Natural killer cell (primary cell): ENCODE results near the gene ARHGAP32. TPM values are rescaled to one million over a fixed set of nuclear protein-coding genes. Genes with fewer than 3 reads are reported as not detected.

Experiments used
- ATAC-seq, 3 donors: fragments of 150-1000 bp in 2 of 3; fragments of 200-7000 bp in 1 of 3; cut with Tn5 transposase; 1 replicate in 1 of 3; 2 replicates in 2 of 3; pipeline ENCODE4 v1.10.0; 2021; ENCODE audit warnings: mild to moderate bottlenecking in 2 of 3, moderate library complexity in 2 of 3
- DNase-seq, 2 donors: peaks; one replicate each; pipeline versions ENCODE4 v3.0.0 to v3.0.0-alpha.2; 2013 to 2021; ENCODE audit warnings: mixed read lengths in 1 of 2
- H3K27ac ChIP-seq: one replicate; pipeline ENCODE4 v1.5.1; 2013; ENCODE audit warnings: mild to moderate bottlenecking, low read length
- H3K27me3 ChIP-seq: one replicate; pipeline ENCODE4 v1.6.1; 2013; ENCODE audit warnings: low read length; ENCODE audit not compliant: control insufficient read depth, insufficient read depth
- H3K36me3 ChIP-seq: one replicate; pipeline ENCODE4 v1.6.1; 2013; ENCODE audit warnings: low read length; ENCODE audit not compliant: control insufficient read depth, insufficient read depth
- H3K4me1 ChIP-seq: one replicate; pipeline ENCODE4 v1.6.1; 2013; ENCODE audit warnings: low read length; ENCODE audit not compliant: control insufficient read depth, insufficient read depth
- H3K4me3 ChIP-seq: one replicate; pipeline ENCODE4 v1.5.1; 2013; ENCODE audit warnings: low read length
- H3K9me3 ChIP-seq: one replicate; pipeline ENCODE4 v1.6.1; 2013; ENCODE audit warnings: low read length; ENCODE audit not compliant: control insufficient read depth, insufficient read depth
- H3K27ac Mint-ChIP-seq, 2 donors: one replicate each; pipeline ENCODE4 v1.8.0; 2022; ENCODE audit warnings: mild to moderate bottlenecking in 2 of 2, mixed read lengths in 2 of 2, moderate library complexity in 1 of 2
- H3K27me3 Mint-ChIP-seq, 2 donors: one replicate each; pipeline ENCODE4 v1.8.0; 2022; ENCODE audit warnings: low read depth in 2 of 2, mixed read lengths in 2 of 2
- H3K36me3 Mint-ChIP-seq: one replicate; pipeline ENCODE4 v1.8.0; 2022; ENCODE audit warnings: mixed read lengths
- H3K4me1 Mint-ChIP-seq, 2 donors: one replicate each; pipeline ENCODE4 v1.8.0; 2022; ENCODE audit warnings: mixed read lengths in 2 of 2
- H3K4me3 Mint-ChIP-seq: one replicate; pipeline ENCODE4 v1.8.0; 2022; ENCODE audit warnings: mild to moderate bottlenecking, moderate library complexity, mixed read lengths
- H3K9me3 Mint-ChIP-seq, 2 donors: one replicate each; pipeline ENCODE4 v1.8.0; 2022; ENCODE audit warnings: mixed read lengths in 2 of 2
- CTCF ChIP-seq: fragments of 200-600 bp; IDR thresholded peaks from one replicate; pipeline ENCODE4 v1.8.0; 2022; ENCODE audit warnings: antibody characterized with exemption
- WGBS: methylation state at CpG from one replicate; pipeline ENCODE4 v1.1.7; 2013; ENCODE audit warnings: missing lambda C conversion rate; ENCODE audit not compliant: insufficient coverage; 5-methylcytosine and 5-hydroxymethylcytosine counted together
- intact Hi-C: fragments of 100-400 bp; cut with micrococcal nuclease; formaldehyde crosslinking; loops from one replicate; pipeline ENCODE4 v1.14.2; 2022
- total RNA-seq, 4 donors: library from RNA; stranded (reverse); fragments of 120-200 nt in 1 of 4; gene quantifications; one replicate each; pipeline versions ENCODE4 v1.2.3 to v1.2.4, GENCODE V29; 2013 to 2022

The ARHGAP32 gene
- total RNA-seq, 3 donors from 2014 or later (not counting 1 experiment from before 2014, with no cell fraction given), result 2.5 to 4.6 (median 2.7) TPM

GRCh38 chr11:129222158-129222557 lies 30.0 kb upstream of the ARHGAP32 start:
- H3K9me3 Mint-ChIP-seq, result peaks cover 5 to 15% of the 10 kb centered on the region in 2 donors
- Histone ChIP-seq H3K27ac (no peak overlapping the region), H3K4me3 (no peak overlapping the region), H3K4me1 (no peaks in the 10 kb centered on the region), H3K27me3 (no peaks in the 10 kb centered on the region), H3K9me3 (no peaks in the 10 kb centered on the region), H3K36me3 (no peaks in the 10 kb centered on the region)
- no peak overlapping the region for H3K4me3 Mint-ChIP-seq
- H3K27me3 Mint-ChIP-seq, result peaks cover under 1 to 8% of the 10 kb centered on the region in 2 donors
- ATAC-seq, result no peak
- no peak for TF ChIP-seq CTCF
- intact Hi-C loops, result no loop called here
- 68% methylated on average over 3 of the region's 3 CpGs for WGBS
- no peak for DNase-seq
- no peak overlapping the region for H3K27ac Mint-ChIP-seq
- H3K36me3 Mint-ChIP-seq, result peaks cover 20% of the 10 kb centered on the region
- H3K4me1 Mint-ChIP-seq, result no peaks in the 10 kb centered on the region

GRCh38 chr11:129215506-129216245 lies 23.6 kb upstream of the ARHGAP32 start:
- H3K27ac ChIP-seq, result no peak overlapping the region
- Mint-ChIP-seq H3K4me1 (peaks cover 6 to 9% of the 10 kb centered on the region in 2 donors), H3K27me3 (peaks cover 0 to 4% of the 10 kb centered on the region in 2 donors), H3K36me3 (no peaks in the 10 kb centered on the region), H3K9me3 (no peaks in the 10 kb centered on the region), H3K4me3 (no peak overlapping the region), H3K27ac (no peak overlapping the region)
- no peak for TF ChIP-seq CTCF
- intact Hi-C loops, result no loop called here
- H3K4me1 ChIP-seq, result no peaks in the 10 kb centered on the region
- H3K36me3 ChIP-seq, result no peaks in the 10 kb centered on the region
- DNase-seq, result no peak
- WGBS, result 87% methylated on average over 8 of the region's 8 CpGs
- no peak for ATAC-seq
- H3K4me3 ChIP-seq, result no peak overlapping the region
- H3K27me3 ChIP-seq, result no peaks in the 10 kb centered on the region
- no peaks in the 10 kb centered on the region for H3K9me3 ChIP-seq

GRCh38 chr11:129214710-129215295 lies 22.7 kb upstream of the ARHGAP32 start:
- no peaks in the 10 kb centered on the region for H3K9me3 Mint-ChIP-seq
- WGBS, result 84% methylated on average over 5 of the region's 6 CpGs
- peaks cover 4 to 7% of the 10 kb centered on the region in 2 donors for H3K27me3 Mint-ChIP-seq
- intact Hi-C loops, result no loop called here
- no peak overlapping the region for H3K27ac Mint-ChIP-seq
- H3K36me3 Mint-ChIP-seq, result no peaks in the 10 kb centered on the region
- H3K4me3 Mint-ChIP-seq, result no peak overlapping the region
- peaks cover 6 to 9% of the 10 kb centered on the region in 2 donors for H3K4me1 Mint-ChIP-seq
- H3K9me3 ChIP-seq, result no peaks in the 10 kb centered on the region
- no peaks in the 10 kb centered on the region for H3K27me3 ChIP-seq
- H3K4me3 ChIP-seq, result no peak overlapping the region
- H3K27ac ChIP-seq, result no peak overlapping the region
- no peaks in the 10 kb centered on the region for H3K36me3 ChIP-seq
- no peak for ATAC-seq
- no peak for DNase-seq
- no peak for TF ChIP-seq CTCF
- no peaks in the 10 kb centered on the region for H3K4me1 ChIP-seq
